Natural killer cell (primary cell): ENCODE results near the gene CHERP. TPM values are rescaled to one million over a fixed set of nuclear protein-coding genes. Genes with fewer than 3 reads are reported as not detected.

ENCODE experiments used
- ATAC-seq, 3 donors: fragments of 150-1000 bp in 2 of 3; fragments of 200-7000 bp in 1 of 3; cut with Tn5 transposase; 1 replicate in 1 of 3; 2 replicates in 2 of 3; pipeline ENCODE4 v1.10.0; 2021; ENCODE audit warnings: mild to moderate bottlenecking in 2 of 3, moderate library complexity in 2 of 3
- DNase-seq, 2 donors: peaks; one replicate each; pipeline versions ENCODE4 v3.0.0 to v3.0.0-alpha.2; 2013 to 2021; ENCODE audit warnings: mixed read lengths in 1 of 2
- H3K27ac ChIP-seq: one replicate; pipeline ENCODE4 v1.5.1; 2013; ENCODE audit warnings: mild to moderate bottlenecking, low read length
- H3K27me3 ChIP-seq: one replicate; pipeline ENCODE4 v1.6.1; 2013; ENCODE audit warnings: low read length; ENCODE audit not compliant: control insufficient read depth, insufficient read depth
- H3K36me3 ChIP-seq: one replicate; pipeline ENCODE4 v1.6.1; 2013; ENCODE audit warnings: low read length; ENCODE audit not compliant: control insufficient read depth, insufficient read depth
- H3K4me1 ChIP-seq: one replicate; pipeline ENCODE4 v1.6.1; 2013; ENCODE audit warnings: low read length; ENCODE audit not compliant: control insufficient read depth, insufficient read depth
- H3K4me3 ChIP-seq: one replicate; pipeline ENCODE4 v1.5.1; 2013; ENCODE audit warnings: low read length
- H3K9me3 ChIP-seq: one replicate; pipeline ENCODE4 v1.6.1; 2013; ENCODE audit warnings: low read length; ENCODE audit not compliant: control insufficient read depth, insufficient read depth
- H3K27ac Mint-ChIP-seq, 2 donors: one replicate each; pipeline ENCODE4 v1.8.0; 2022; ENCODE audit warnings: mild to moderate bottlenecking in 2 of 2, mixed read lengths in 2 of 2, moderate library complexity in 1 of 2
- H3K27me3 Mint-ChIP-seq, 2 donors: one replicate each; pipeline ENCODE4 v1.8.0; 2022; ENCODE audit warnings: low read depth in 2 of 2, mixed read lengths in 2 of 2
- H3K36me3 Mint-ChIP-seq: one replicate; pipeline ENCODE4 v1.8.0; 2022; ENCODE audit warnings: mixed read lengths
- H3K4me1 Mint-ChIP-seq, 2 donors: one replicate each; pipeline ENCODE4 v1.8.0; 2022; ENCODE audit warnings: mixed read lengths in 2 of 2
- H3K4me3 Mint-ChIP-seq: one replicate; pipeline ENCODE4 v1.8.0; 2022; ENCODE audit warnings: mild to moderate bottlenecking, moderate library complexity, mixed read lengths
- H3K9me3 Mint-ChIP-seq, 2 donors: one replicate each; pipeline ENCODE4 v1.8.0; 2022; ENCODE audit warnings: mixed read lengths in 2 of 2
- WGBS: methylation state at CpG from one replicate; pipeline ENCODE4 v1.1.7; 2013; ENCODE audit warnings: missing lambda C conversion rate; ENCODE audit not compliant: insufficient coverage; 5-methylcytosine and 5-hydroxymethylcytosine counted together
- intact Hi-C: fragments of 100-400 bp; cut with micrococcal nuclease; formaldehyde crosslinking; loops from one replicate; pipeline ENCODE4 v1.14.2; 2022
- total RNA-seq, 4 donors: library from RNA; stranded (reverse); fragments of 120-200 nt in 1 of 4; gene quantifications; one replicate each; pipeline versions ENCODE4 v1.2.3 to v1.2.4, GENCODE V29; 2013 to 2022
- TF ChIP-seq, protein P1 (sequence below): fragments of 200-600 bp; IDR thresholded peaks from one replicate; pipeline ENCODE4 v1.8.0; 2022; ENCODE audit warnings: antibody characterized with exemption

CHERP gene
- total RNA-seq, 3 donors from 2014 or later (not counting 1 experiment from before 2014, with no cell fraction given): 46.5 to 70.8 (median 68.2) TPM

DNA sequence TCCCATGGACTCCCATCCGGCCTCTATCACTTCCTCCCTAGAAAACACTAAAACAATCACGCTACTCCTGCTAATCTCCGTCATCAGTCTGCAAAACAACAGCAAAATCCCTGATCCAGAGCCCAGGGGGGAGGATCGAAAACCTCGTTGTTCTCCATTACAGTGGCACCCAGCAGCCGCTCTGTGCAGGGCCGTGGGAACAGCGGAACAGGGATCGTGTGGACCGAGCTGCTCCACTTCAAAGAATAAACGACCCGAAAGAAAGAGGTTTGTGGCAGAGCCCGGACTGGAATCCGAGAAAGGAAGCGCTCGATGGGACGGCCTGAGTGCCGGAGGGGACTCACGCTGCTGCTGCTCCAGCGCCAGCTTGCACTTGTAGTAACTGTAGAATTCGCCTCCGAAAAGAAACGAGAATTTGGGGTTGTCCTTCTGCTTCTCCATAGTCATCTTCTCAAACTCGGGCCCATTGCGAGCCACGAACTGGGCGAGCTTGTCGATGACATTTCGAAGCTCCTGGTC is 652 bp downstream of the CHERP start:
- H3K4me3 ChIP-seq: peak overlapping the region; percentile 94
- 2% methylated on average over 29 of the region's 29 CpGs for WGBS
- peak in 1 of 2 donors; percentile 47 for DNase-seq

GRCh38 chr19:16540948-16541347 is 1.3 kb downstream of the CHERP start:
- Mint-ChIP-seq H3K27me3 (no peaks in the 10 kb centered on the region), H3K9me3 (no peaks in the 10 kb centered on the region), H3K4me1 (peaks cover 49 to 62% of the 10 kb centered on the region in 2 donors), H3K27ac (peak overlapping the region; percentile 76 to 86), H3K4me3 (peak overlapping the region; percentile 94), H3K36me3 (no peaks in the 10 kb centered on the region)
- H3K9me3 ChIP-seq: no peaks in the 10 kb centered on the region
- peaks cover 16% of the 10 kb centered on the region for H3K36me3 ChIP-seq
- peaks cover 42% of the 10 kb centered on the region for H3K4me1 ChIP-seq
- no peaks in the 10 kb centered on the region for H3K27me3 ChIP-seq
- 93% methylated on average over 12 of the region's 12 CpGs for WGBS
- TF ChIP-seq, protein P1, sequence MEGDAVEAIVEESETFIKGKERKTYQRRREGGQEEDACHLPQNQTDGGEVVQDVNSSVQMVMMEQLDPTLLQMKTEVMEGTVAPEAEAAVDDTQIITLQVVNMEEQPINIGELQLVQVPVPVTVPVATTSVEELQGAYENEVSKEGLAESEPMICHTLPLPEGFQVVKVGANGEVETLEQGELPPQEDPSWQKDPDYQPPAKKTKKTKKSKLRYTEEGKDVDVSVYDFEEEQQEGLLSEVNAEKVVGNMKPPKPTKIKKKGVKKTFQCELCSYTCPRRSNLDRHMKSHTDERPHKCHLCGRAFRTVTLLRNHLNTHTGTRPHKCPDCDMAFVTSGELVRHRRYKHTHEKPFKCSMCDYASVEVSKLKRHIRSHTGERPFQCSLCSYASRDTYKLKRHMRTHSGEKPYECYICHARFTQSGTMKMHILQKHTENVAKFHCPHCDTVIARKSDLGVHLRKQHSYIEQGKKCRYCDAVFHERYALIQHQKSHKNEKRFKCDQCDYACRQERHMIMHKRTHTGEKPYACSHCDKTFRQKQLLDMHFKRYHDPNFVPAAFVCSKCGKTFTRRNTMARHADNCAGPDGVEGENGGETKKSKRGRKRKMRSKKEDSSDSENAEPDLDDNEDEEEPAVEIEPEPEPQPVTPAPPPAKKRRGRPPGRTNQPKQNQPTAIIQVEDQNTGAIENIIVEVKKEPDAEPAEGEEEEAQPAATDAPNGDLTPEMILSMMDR: no peak
- no peak for DNase-seq
- no peak overlapping the region for H3K27ac ChIP-seq
- intact Hi-C loops: no loop called here
- ATAC-seq: no peak
- H3K4me3 ChIP-seq: peak overlapping the region; percentile 94

More for the DNA sequence above, 652 bp downstream of the CHERP start:
- H3K9me3 Mint-ChIP-seq: no peaks in the 10 kb centered on the region
- Histone ChIP-seq H3K36me3 (peaks cover 13% of the 10 kb centered on the region), H3K27me3 (no peaks in the 10 kb centered on the region), H3K9me3 (no peaks in the 10 kb centered on the region), H3K4me1 (peaks cover 42% of the 10 kb centered on the region), H3K27ac (peak overlapping the region; percentile 71)
- H3K27me3 Mint-ChIP-seq: no peaks in the 10 kb centered on the region
- peak in 2 of 3 donors; percentile 1 to 2 for ATAC-seq
- H3K4me1 Mint-ChIP-seq: peaks cover 49 to 58% of the 10 kb centered on the region in 2 donors
- intact Hi-C loops: loop anchor here (1.0 to 2.0 kb wide), 5 partner anchors 31 to 118 kb away; partner anchors contain the start of genes C19orf44, CALR3, MED26 and SLC35E1
- peak overlapping the region; percentile 76 to 86 for H3K27ac Mint-ChIP-seq
- no peaks in the 10 kb centered on the region for H3K36me3 Mint-ChIP-seq
- TF ChIP-seq, protein P1: no peak
- peak overlapping the region; percentile 94 for H3K4me3 Mint-ChIP-seq

- H3K27ac ChIP-seq: no peak overlapping the region
- ATAC-seq (no peak), DNase-seq (no peak)
- Mint-ChIP-seq H3K27ac (peak overlapping the region in 1 of 2 donors; percentile 21), H3K36me3 (no peaks in the 10 kb centered on the region), H3K9me3 (no peaks in the 10 kb centered on the region), H3K4me1 (peaks cover 34 to 52% of the 10 kb centered on the region in 2 donors), H3K4me3 (no peak overlapping the region), H3K27me3 (no peaks in the 10 kb centered on the region)
- no peaks in the 10 kb centered on the region for H3K9me3 ChIP-seq
- peaks cover 25% of the 10 kb centered on the region for H3K4me1 ChIP-seq
- H3K36me3 ChIP-seq: peaks cover 43% of the 10 kb centered on the region
- H3K27me3 ChIP-seq: no peaks in the 10 kb centered on the region
- 97% methylated on average over 13 of the region's 13 CpGs for WGBS
- intact Hi-C loops: no loop called here
- no peak overlapping the region for H3K4me3 ChIP-seq
- TF ChIP-seq, protein P1: no peak
These were observed 5.1 kb downstream of the CHERP start for GRCh38 chr19:16537111-16537510.

DNA sequence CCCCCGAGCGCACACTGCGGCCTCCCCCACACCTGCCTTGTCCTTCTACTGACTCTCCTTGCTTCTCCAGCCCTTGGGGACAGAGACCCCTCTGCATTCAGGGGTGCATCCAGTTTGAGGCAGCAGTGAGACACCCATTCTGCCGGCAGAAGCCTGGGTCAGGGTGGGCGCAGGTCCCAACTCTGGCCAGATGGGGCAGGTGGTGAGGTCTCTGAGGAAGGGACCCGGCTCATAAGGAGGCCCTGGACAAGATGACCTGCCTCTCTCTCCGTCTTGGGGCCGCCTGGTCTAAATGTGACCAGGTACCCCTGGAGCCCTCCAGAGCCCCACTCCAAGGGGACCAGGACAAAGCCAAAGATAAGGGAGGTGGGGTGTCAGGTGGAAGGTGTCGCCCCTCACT is 6.1 kb downstream of the CHERP start:
- Histone ChIP-seq H3K27me3 (no peaks in the 10 kb centered on the region), H3K4me1 (peaks cover 18% of the 10 kb centered on the region), H3K9me3 (no peaks in the 10 kb centered on the region), H3K4me3 (no peak overlapping the region), H3K27ac (no peak overlapping the region), H3K36me3 (peaks cover 53% of the 10 kb centered on the region)
- H3K9me3 Mint-ChIP-seq: no peaks in the 10 kb centered on the region
- no peak overlapping the region for H3K27ac Mint-ChIP-seq
- no peaks in the 10 kb centered on the region for H3K36me3 Mint-ChIP-seq
- DNase-seq: no peak
- no peak for ATAC-seq
- no peak overlapping the region for H3K4me3 Mint-ChIP-seq
- intact Hi-C loops: no loop called here
- H3K27me3 Mint-ChIP-seq: no peaks in the 10 kb centered on the region
- 94% methylated on average over 9 of the region's 9 CpGs for WGBS
- TF ChIP-seq, protein P1: no peak
- peaks cover 28 to 46% of the 10 kb centered on the region in 2 donors for H3K4me1 Mint-ChIP-seq
